ENCODE measurements around the gene GPSM1. TPM values are rescaled to one million over a fixed set of nuclear protein-coding genes. Genes with fewer than 3 reads are reported as not detected.
A peak's percentile ranks its signal among the peaks of the same experiment; 100 is the strongest.

The GPSM1 gene
- total and polyA plus RNA-seq, 5 donors from 2014 or later: 0.59 to 12.3 (median 1.3) TPM

DNA sequence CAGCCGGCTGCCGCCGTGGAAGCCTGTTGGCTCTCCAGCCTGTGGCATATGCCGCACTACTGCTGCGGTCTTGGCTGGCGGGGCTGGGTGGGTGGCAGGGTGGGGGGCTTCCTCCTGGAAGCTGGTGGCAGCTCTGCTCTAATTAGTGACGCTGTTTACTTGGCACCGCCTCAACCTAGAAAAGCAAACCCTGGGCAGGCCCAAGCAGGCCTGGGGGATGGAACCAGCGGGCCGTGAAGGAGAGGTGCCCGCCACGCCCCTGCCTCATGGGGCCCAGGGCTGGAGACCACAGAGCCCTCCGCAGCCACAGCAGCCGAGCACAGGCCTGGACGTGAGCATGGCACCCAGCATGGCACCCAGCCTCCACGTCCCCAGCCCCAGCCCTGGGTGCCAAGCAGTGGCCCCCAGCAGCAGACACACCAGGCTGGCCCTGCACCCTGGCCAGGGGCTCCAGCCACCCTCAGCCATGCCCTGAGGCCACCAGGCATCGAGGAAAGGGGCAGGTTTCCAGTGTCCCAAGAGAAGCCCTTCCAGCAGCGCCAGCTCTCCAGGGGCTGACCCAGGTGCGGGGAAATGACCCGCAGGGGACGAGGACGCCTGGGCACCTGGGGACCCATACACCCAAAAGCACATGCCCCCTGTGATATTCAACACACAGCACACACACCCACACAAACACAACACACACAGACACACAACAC is 18.1 kb upstream of the GPSM1 start:
- H3K36me3 ChIP-seq (ENCODE audit: control insufficient read depth, insufficient read depth, low read length): no peaks in the 10 kb centered on the region
- H3K27ac Mint-ChIP-seq: no peak overlapping the region
- DNase-seq (peak in 1 of 3 donors; percentile 14), ATAC-seq (ENCODE audit: low read depth in 2 of 2) (no peak)
- H3K4me1 Mint-ChIP-seq: peaks cover 0 to 6% (median 4%) of the 10 kb centered on the region in 4 donors
- H3K4me1 ChIP-seq (ENCODE audit: control insufficient read depth, insufficient read depth, low read length, poor library complexity, severe bottlenecking): peaks cover 15% of the 10 kb centered on the region
- H3K27me3 Mint-ChIP-seq: no peaks in the 10 kb centered on the region
- no peak overlapping the region for H3K27ac ChIP-seq (ENCODE audit: insufficient read depth, low read length, poor library complexity, severe bottlenecking)
- H3K27me3 ChIP-seq (ENCODE audit: control insufficient read depth, insufficient read depth, low read length): peaks cover 2% of the 10 kb centered on the region
- no peaks in the 10 kb centered on the region for H3K36me3 Mint-ChIP-seq
- no peak overlapping the region for H3K4me3 ChIP-seq (ENCODE audit: low read depth, low read length)
- H3K9me3 ChIP-seq (ENCODE audit: control insufficient read depth in 2 of 2, low read length in 2 of 2): no peaks in the 10 kb centered on the region
- H3K4me3 Mint-ChIP-seq: no peak overlapping the region
- no peaks in the 10 kb centered on the region for H3K9me3 Mint-ChIP-seq

GRCh38 chr9:136309806-136310220 is 17.5 kb upstream of the GPSM1 start:
- H3K9me3 ChIP-seq (ENCODE audit: control insufficient read depth in 2 of 2, low read length in 2 of 2): peaks cover 0 to 2% of the 10 kb centered on the region in 2 experiments
- H3K27ac Mint-ChIP-seq: no peak overlapping the region
- H3K4me1 ChIP-seq (ENCODE audit: control insufficient read depth, insufficient read depth, low read length, poor library complexity, severe bottlenecking): peaks cover 15% of the 10 kb centered on the region
- H3K27ac ChIP-seq (ENCODE audit: insufficient read depth, low read length, poor library complexity, severe bottlenecking): no peak overlapping the region
- H3K9me3 Mint-ChIP-seq: no peaks in the 10 kb centered on the region
- no peaks in the 10 kb centered on the region for H3K36me3 ChIP-seq (ENCODE audit: control insufficient read depth, insufficient read depth, low read length)
- H3K4me3 Mint-ChIP-seq: no peak overlapping the region
- H3K4me1 Mint-ChIP-seq: peaks cover 0 to 6% (median 4%) of the 10 kb centered on the region in 4 donors
- H3K27me3 ChIP-seq (ENCODE audit: control insufficient read depth, insufficient read depth, low read length): peaks cover 2% of the 10 kb centered on the region
- no peak for ATAC-seq (ENCODE audit: low read depth in 2 of 2)
- no peaks in the 10 kb centered on the region for H3K27me3 Mint-ChIP-seq
- no peak for DNase-seq
- H3K36me3 Mint-ChIP-seq: no peaks in the 10 kb centered on the region
- no peak overlapping the region for H3K4me3 ChIP-seq (ENCODE audit: low read depth, low read length)

GRCh38 chr9:136310273-136311030 is 16.9 kb upstream of the GPSM1 start:
- Mint-ChIP-seq H3K36me3 (no peaks in the 10 kb centered on the region), H3K27me3 (no peaks in the 10 kb centered on the region), H3K27ac (no peak overlapping the region), H3K4me1 (peaks cover 0 to 6% (median 4%) of the 10 kb centered on the region in 4 donors), H3K9me3 (peaks cover 0 to 2% (median 0%) of the 10 kb centered on the region in 7 donors), H3K4me3 (no peak overlapping the region)
- ATAC-seq (ENCODE audit: low read depth in 2 of 2): no peak
- peaks cover 2% of the 10 kb centered on the region for H3K27me3 ChIP-seq (ENCODE audit: control insufficient read depth, insufficient read depth, low read length)
- peaks cover 15% of the 10 kb centered on the region for H3K4me1 ChIP-seq (ENCODE audit: control insufficient read depth, insufficient read depth, low read length, poor library complexity, severe bottlenecking)
- no peaks in the 10 kb centered on the region for H3K36me3 ChIP-seq (ENCODE audit: control insufficient read depth, insufficient read depth, low read length)
- H3K27ac ChIP-seq (ENCODE audit: insufficient read depth, low read length, poor library complexity, severe bottlenecking): no peak overlapping the region
- no peak for DNase-seq
- no peak overlapping the region for H3K4me3 ChIP-seq (ENCODE audit: low read depth, low read length)
- peaks cover 2 to 8% of the 10 kb centered on the region in 2 experiments for H3K9me3 ChIP-seq (ENCODE audit: control insufficient read depth in 2 of 2, low read length in 2 of 2)

- Histone ChIP-seq H3K4me1 (ENCODE audit: control insufficient read depth, insufficient read depth, low read length, poor library complexity, severe bottlenecking) (peaks cover 15% of the 10 kb centered on the region), H3K9me3 (ENCODE audit: control insufficient read depth in 2 of 2, low read length in 2 of 2) (peaks cover 2 to 8% of the 10 kb centered on the region in 2 experiments), H3K4me3 (ENCODE audit: low read depth, low read length) (no peak overlapping the region), H3K36me3 (ENCODE audit: control insufficient read depth, insufficient read depth, low read length) (no peaks in the 10 kb centered on the region), H3K27me3 (ENCODE audit: control insufficient read depth, insufficient read depth, low read length) (peaks cover 2% of the 10 kb centered on the region), H3K27ac (ENCODE audit: insufficient read depth, low read length, poor library complexity, severe bottlenecking) (no peak overlapping the region)
- H3K4me3 Mint-ChIP-seq: no peak overlapping the region
- no peaks in the 10 kb centered on the region for H3K27me3 Mint-ChIP-seq
- no peak overlapping the region for H3K27ac Mint-ChIP-seq
- peaks cover 0 to 2% (median 0%) of the 10 kb centered on the region in 7 donors for H3K9me3 Mint-ChIP-seq
- peak in 1 of 2 donors; percentile 45 for ATAC-seq (ENCODE audit: low read depth in 2 of 2)
- no peaks in the 10 kb centered on the region for H3K36me3 Mint-ChIP-seq
- peaks cover 0 to 3% (median 2%) of the 10 kb centered on the region in 4 donors for H3K4me1 Mint-ChIP-seq
- DNase-seq: peak in 1 of 3 donors; percentile 44
These were observed 16.0 kb upstream of the GPSM1 start for GRCh38 chr9:136311051-136312008.

DNA sequence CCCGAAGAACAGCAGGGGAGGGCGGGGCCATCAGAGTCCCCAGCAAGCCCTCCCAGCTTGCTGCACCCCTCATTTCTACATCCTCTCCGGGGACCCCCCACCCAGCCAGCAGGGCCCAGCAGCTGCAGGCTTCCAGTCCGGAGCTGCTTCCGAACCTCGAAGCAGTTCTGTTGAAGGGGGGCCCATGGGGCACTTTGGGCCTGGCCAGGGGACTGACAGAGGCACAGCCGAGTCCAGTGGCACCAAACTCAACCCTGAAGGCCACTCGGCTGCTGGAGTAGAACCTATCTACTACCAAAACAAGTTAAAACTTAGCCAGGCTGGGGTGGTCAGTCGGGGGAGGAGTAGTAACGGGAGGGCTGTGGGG is 15.3 kb upstream of the GPSM1 start:
- no peak for ATAC-seq (ENCODE audit: low read depth in 2 of 2)
- Histone ChIP-seq H3K36me3 (ENCODE audit: control insufficient read depth, insufficient read depth, low read length) (no peaks in the 10 kb centered on the region), H3K9me3 (ENCODE audit: control insufficient read depth in 2 of 2, low read length in 2 of 2) (peaks cover 2 to 8% of the 10 kb centered on the region in 2 experiments)

GRCh38 chr9:136312436-136312835 is 14.9 kb upstream of the GPSM1 start:
- Histone ChIP-seq H3K4me1 (ENCODE audit: control insufficient read depth, insufficient read depth, low read length, poor library complexity, severe bottlenecking) (peaks cover 11% of the 10 kb centered on the region), H3K27ac (ENCODE audit: insufficient read depth, low read length, poor library complexity, severe bottlenecking) (no peak overlapping the region), H3K27me3 (ENCODE audit: control insufficient read depth, insufficient read depth, low read length) (peaks cover 2% of the 10 kb centered on the region), H3K4me3 (ENCODE audit: low read depth, low read length) (no peak overlapping the region), H3K36me3 (ENCODE audit: control insufficient read depth, insufficient read depth, low read length) (no peaks in the 10 kb centered on the region), H3K9me3 (ENCODE audit: control insufficient read depth in 2 of 2, low read length in 2 of 2) (peaks cover 2 to 8% of the 10 kb centered on the region in 2 experiments)
- H3K27ac Mint-ChIP-seq: no peak overlapping the region
- peaks cover 0 to 2% (median 0%) of the 10 kb centered on the region in 7 donors for H3K9me3 Mint-ChIP-seq
- H3K36me3 Mint-ChIP-seq: no peaks in the 10 kb centered on the region
- peak; percentile 18 to 51 (median 31) for DNase-seq
- no peak overlapping the region for H3K4me3 Mint-ChIP-seq
- H3K27me3 Mint-ChIP-seq: no peaks in the 10 kb centered on the region
- ATAC-seq (ENCODE audit: low read depth in 2 of 2): peak in 1 of 2 donors; percentile 40
- no peaks in the 10 kb centered on the region for H3K4me1 Mint-ChIP-seq

More for the DNA sequence above, 15.3 kb upstream of the GPSM1 start:
- H3K4me3 Mint-ChIP-seq: no peak overlapping the region
- peaks cover 0 to 2% (median 0%) of the 10 kb centered on the region in 7 donors for H3K9me3 Mint-ChIP-seq
- Histone ChIP-seq H3K4me1 (ENCODE audit: control insufficient read depth, insufficient read depth, low read length, poor library complexity, severe bottlenecking) (peaks cover 11% of the 10 kb centered on the region), H3K4me3 (ENCODE audit: low read depth, low read length) (no peak overlapping the region), H3K27me3 (ENCODE audit: control insufficient read depth, insufficient read depth, low read length) (peaks cover 2% of the 10 kb centered on the region), H3K27ac (ENCODE audit: insufficient read depth, low read length, poor library complexity, severe bottlenecking) (no peak overlapping the region)
- no peaks in the 10 kb centered on the region for H3K36me3 Mint-ChIP-seq
- no peak for DNase-seq
- H3K27ac Mint-ChIP-seq: no peak overlapping the region
- H3K4me1 Mint-ChIP-seq: no peaks in the 10 kb centered on the region
- no peaks in the 10 kb centered on the region for H3K27me3 Mint-ChIP-seq
